Tibial nerve (tissue), 4 donors: ENCODE measurements around the gene GRM3.

ENCODE experiments used
- CTCF ChIP-seq, 5 experiments: fragments of 200-600 bp in 3 of 5; fragments of 450-650 bp in 2 of 5; sonication (generic) in 3 of 5; IDR thresholded peaks; one replicate each; pipeline ENCODE4 v1.5.1; 2016 to 2019; ENCODE audit warnings: antibody characterized with exemption in 5 of 5, mild to moderate bottlenecking in 3 of 5, moderate library complexity in 2 of 5
- EP300 ChIP-seq, 2 donors: sonication (generic); formaldehyde crosslinking; IDR thresholded peaks; one replicate each; pipeline ENCODE4 v1.6.1; 2017; ENCODE audit warnings: antibody characterized with exemption in 2 of 2, mild to moderate bottlenecking in 1 of 2
- POLR2A ChIP-seq, 2 donors: fragments of 450-650 bp; IDR thresholded peaks; one replicate each; pipeline ENCODE4 v1.6.1; 2017; ENCODE audit warnings: antibody characterized with exemption in 2 of 2, mild to moderate bottlenecking in 2 of 2, moderate library complexity in 2 of 2

DNA sequence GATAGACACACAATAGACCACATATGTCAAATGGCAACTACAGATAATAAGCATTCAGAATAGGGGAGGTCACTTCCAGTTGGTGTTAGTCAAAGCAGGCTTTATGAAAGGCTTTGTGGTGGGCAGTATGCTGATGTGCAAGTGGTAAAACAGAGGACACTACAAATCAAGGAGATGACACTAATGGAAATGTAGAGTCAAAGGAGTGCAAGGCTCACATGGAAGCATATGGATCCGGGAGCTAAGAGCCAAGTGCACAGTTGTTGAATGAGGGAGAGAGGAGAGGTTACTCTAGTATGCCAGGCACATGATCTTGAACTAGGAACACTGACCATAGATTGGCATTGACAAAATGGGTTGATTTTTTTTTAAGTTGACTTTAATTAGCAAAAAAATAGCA lies 62.7 kb downstream of the GRM3 start:
- TF ChIP-seq POLR2A (IDR thresholded peaks at IDR 0.05): no peak
- TF ChIP-seq CTCF (IDR thresholded peaks at IDR 0.05): no peak
- TF ChIP-seq EP300 (IDR thresholded peaks at IDR 0.05): no peak
